Fibroblast of skin of right biceps (primary cell): Measurements from ENCODE around the gene GNB1L.
A peak's percentile ranks its signal among the peaks of the same experiment; 100 is the strongest.

Experiments
- DNase-seq: peaks from one replicate; pipeline ENCODE4 v3.0.0-alpha.2; 2013

Gene GNB1L

DNA sequence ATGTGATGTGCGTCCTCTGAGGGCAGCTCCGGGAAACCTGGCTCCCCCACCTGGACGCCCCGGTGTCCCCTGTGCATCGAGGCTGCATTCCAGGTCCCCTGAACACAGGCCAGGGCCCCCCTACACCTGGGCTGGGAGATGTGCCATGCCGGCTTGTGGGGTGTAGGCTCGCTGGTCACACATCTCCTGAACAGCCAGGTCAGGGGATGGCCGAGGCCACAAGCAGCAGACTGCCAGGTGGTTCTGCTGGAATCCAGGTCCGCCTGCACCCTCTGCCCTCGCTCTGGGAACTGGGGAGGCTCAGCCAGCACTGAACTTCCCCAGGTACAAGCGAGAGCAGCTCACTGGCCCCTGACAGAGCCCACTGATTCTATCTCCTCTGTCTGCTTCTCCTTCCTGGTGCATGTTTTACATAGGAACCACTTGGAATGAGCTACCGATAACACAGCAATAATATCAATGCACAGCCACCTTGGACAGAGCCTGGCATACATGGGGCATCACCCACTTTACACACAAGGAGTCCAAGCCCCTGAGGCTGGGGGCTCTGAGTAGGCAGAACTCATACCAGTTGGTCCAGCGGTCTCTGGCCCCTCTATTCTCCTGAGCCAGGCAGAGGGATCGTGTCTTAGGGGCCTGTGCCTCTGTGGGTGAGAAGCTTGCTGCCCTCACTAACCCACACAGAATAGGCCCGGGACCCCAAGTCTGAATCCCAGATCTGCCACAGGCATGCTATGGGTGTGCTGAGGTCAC, 47.3 kb downstream of the GNB1L start:
- no peak for DNase-seq

- no peak for DNase-seq
These were observed 48.2 kb downstream of the GNB1L start for GRCh38 chr22:19806213-19807160.

DNA sequence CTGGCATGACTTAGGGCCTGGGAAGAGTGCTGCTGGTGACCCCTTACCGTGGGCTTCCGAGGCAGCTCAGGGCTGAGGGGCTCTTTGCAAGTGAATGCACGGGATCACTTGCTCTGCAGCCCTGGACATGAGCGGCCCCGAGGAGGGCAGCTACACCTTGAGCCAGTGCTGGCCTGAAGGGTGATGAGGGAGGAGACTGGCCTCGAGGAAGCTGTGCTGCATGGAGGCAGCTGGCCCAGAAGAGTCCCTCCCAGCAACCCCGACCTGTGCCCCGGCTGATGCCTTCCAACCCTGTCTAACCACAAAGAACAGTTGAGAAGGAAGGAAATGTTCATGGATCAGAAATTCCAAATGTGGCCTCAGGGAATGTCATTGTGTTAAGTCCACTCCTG, 48.9 kb downstream of the GNB1L start:
- DNase-seq, result no peak

DNA sequence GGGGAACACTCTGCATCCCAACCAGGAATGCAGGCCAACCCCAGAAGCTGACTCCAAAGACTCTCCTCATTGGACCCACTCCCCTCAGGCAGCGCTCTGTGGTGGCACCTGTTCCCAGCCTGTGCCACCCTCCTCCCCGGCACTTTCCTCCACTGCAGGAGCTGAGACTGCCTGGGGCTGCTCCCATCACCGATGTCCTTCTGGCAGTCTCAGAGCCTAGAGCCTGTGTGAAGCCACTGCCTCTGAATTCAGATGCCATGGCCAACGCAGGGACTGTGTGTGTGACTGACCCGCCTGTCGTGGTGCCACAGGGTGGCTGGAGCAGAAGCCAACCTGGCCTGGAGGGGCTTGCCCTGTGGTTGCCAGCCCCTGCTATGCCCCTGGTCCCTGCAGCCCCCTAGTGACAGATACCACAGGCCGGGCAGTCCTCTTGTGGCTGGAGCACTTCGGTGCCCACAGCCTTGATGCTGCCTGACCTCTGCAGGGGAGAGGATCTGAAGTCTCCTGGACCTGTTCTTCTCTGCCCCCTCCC, 50.9 kb downstream of the GNB1L start:
- DNase-seq, result no peak

- no peak for DNase-seq
These were observed 51.6 kb downstream of the GNB1L start for GRCh38 chr22:19802894-19803735.

GRCh38 chr22:19802001-19802893, 52.4 kb downstream of the GNB1L start:
- DNase-seq, result no peak

GRCh38 chr22:19801340-19802000, 53.2 kb downstream of the GNB1L start:
- no peak for DNase-seq

DNA sequence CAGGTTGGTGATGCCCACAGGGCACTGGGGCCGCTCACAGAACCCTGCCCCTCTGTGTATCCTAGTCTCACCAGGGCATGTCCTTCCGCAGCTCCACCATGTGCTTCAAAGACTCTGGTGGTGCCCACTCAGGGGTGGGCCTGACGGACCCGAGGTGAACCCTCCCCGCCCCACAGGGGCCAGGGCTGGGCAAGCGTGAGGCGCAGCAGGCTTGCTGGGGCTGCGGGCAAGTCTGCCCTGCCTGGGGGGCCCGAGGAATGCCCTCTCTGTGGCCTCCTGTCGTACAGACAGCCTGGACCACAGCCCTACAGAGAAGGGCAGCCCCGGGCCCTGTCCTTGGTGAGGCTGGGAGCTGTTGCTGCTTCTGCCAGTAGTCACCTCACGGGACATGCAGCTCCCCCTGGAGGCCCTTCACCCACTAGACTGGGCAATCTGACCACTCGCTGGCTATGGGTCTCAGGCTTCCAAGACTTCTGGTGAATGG, 53.9 kb downstream of the GNB1L start:
- DNase-seq, result peak; percentile 28

DNA sequence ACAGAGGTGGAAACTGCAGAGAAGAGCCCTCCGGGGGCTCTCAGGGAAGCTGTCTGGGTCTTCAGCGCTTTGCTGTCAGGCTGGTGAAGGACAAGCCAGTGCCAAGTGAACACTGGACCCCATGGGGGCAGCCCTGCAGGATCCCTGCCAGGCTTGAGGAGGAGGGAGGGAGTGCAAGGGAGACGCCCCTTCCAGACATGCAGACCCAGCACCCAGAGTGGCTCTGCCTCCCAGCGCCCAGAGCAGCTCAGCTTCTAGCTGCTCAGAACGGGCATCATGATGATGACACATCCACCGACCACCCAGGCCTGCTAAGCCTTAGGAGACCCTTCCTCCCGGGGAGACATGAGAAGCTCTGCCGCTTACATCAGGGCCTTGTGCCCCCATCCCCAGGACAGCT, 54.4 kb downstream of the GNB1L start:
- DNase-seq, result no peak

GRCh38 chr22:19799322-19800190, 55.1 kb downstream of the GNB1L start:
- peak; percentile 96 for DNase-seq

- DNase-seq, result no peak
These were observed 55.8 kb downstream of the GNB1L start for GRCh38 chr22:19798891-19799293.

GRCh38 chr22:19798003-19798665, 56.5 kb downstream of the GNB1L start:
- no peak for DNase-seq

- DNase-seq, result no peak
These were observed 57.3 kb downstream of the GNB1L start for GRCh38 chr22:19797086-19798002.

- no peak for DNase-seq
These were observed 58.5 kb downstream of the GNB1L start for GRCh38 chr22:19796160-19796559.

GRCh38 chr22:19795617-19796008, 59.1 kb downstream of the GNB1L start:
- peak; percentile 52 for DNase-seq

DNA sequence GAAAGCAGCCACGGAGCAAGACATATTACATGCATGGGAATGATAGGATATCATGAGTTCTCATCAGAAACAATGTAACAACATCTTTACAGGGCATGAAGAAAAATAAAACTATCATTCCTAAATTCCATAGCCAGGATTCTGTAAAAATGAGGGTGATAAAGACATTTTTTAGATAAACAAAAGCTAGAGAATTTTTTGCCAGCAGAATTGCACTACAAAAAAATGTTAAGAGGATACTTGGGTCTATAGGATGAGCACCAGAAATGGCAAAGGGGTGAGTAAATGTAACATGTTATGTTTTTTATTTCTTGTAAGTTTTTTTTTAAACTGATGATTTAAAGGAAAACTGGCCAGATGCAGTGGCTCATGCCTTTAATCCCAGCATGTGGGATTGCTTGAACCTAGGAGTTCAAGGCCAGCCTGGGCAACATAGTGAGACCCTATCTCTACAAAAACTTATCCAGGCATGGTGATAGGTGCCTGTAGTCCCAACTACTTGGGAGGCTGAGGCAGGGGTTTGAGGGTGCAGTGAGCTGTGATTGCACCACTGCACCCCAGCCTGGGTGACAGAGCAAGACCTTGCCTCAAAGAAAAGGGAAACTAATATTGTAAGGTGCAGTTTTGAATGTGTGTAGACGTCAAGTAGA, 60.9 kb downstream of the GNB1L start:
- DNase-seq, result no peak

- DNase-seq, result no peak
These were observed 61.5 kb downstream of the GNB1L start for GRCh38 chr22:19793161-19793560.
